Testis (tissue), 3 donors: ENCODE measurements around the gene ARRDC4. TPM values are rescaled to one million over a fixed set of nuclear protein-coding genes. Genes with fewer than 3 reads are reported as not detected.

Experiments
- DNase-seq: peaks from one replicate; pipeline ENCODE4 v3.0.0-alpha.2; 2019
- H3K27ac ChIP-seq, 2 donors: fragments of 200-600 bp; sonication (generic); one replicate each; pipeline ENCODE4 v1.5.1; 2019
- H3K27me3 ChIP-seq: fragments of 200-600 bp; sonication (generic); one replicate; pipeline ENCODE4 v1.5.1; 2019
- H3K36me3 ChIP-seq: fragments of 200-600 bp; sonication (generic); one replicate; pipeline ENCODE4 v1.5.1; 2017; ENCODE audit warnings: low read depth; ENCODE audit errors: missing control alignments
- H3K4me1 ChIP-seq: fragments of 200-600 bp; sonication (generic); one replicate; pipeline ENCODE4 v1.5.1; 2019
- H3K4me3 ChIP-seq, 2 donors: fragments of 200-600 bp; sonication (generic); one replicate each; pipeline ENCODE4 v1.5.1; 2017 to 2019
- H3K9me3 ChIP-seq: fragments of 200-600 bp; sonication (generic); one replicate; pipeline ENCODE4 v1.5.1; 2017
- CTCF ChIP-seq, 3 experiments: fragments of 450-650 bp in 2 of 3; fragments of 200-600 bp in 1 of 3; sonication (generic) in 1 of 3; IDR thresholded peaks; one replicate each; pipeline ENCODE4 v1.5.1; 2016 to 2019; ENCODE audit warnings: antibody characterized with exemption in 3 of 3, mild to moderate bottlenecking in 2 of 3, moderate library complexity in 1 of 3
- POLR2A ChIP-seq: fragments of 450-650 bp; IDR thresholded peaks from one replicate; pipeline ENCODE4 v1.6.1; 2017; ENCODE audit warnings: antibody characterized with exemption, mild to moderate bottlenecking, moderate library complexity
- WGBS, 2 donors: methylation state at CpG; one replicate each; pipeline ENCODE4 v1.1.5; 2018; 5-methylcytosine and 5-hydroxymethylcytosine counted together
- intact Hi-C: fragments of 100-400 bp; cut with DNase I; formaldehyde crosslinking; loops from one replicate; pipeline ENCODE4 v1.15.1; 2023; ENCODE audit warnings: low total_unique reads
- polyA plus RNA-seq: library from polyadenylated mRNA; stranded (reverse); fragments of 350-450 nt; fragmentation: Illumina TruSeq; extraction: RNeasy Lipid Tissue Mini Kit (QIAGEN cat#74804); gene quantifications from one replicate; pipeline ENCODE4 v1.2.3, GENCODE V29; 2014; ENCODE audit warnings: low read depth, low replicate concordance; ENCODE audit not compliant: insufficient read depth
- total RNA-seq, 2 donors: library from RNA; depleted of rRNA; stranded (reverse); fragments of >200 nt; gene quantifications; one replicate each; pipeline ENCODE4 v1.2.3, GENCODE V29; 2016

ARRDC4 gene
- total and polyA plus RNA-seq, 3 donors from 2014 or later, result 28.3 to 54.2 (median 37.0) TPM

DNA sequence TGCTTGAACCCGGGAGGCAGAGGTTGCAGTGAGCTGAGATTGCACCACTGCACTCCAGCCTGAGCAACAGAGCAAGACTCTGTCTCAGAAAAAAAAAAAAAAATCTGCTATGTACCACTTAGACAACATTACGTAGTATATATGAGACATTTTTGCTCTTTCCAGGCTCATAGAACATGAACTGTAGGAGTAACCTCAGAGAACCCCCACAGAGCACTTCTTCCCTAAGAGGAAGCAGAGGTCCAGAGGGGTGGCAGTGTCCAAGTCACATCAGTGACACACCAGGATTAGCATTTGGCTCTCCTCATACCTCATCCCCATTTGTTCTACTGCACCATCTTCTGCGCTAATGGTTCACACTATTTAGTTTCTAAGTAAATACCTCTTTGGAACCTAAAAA lies 33.7 kb downstream of the ARRDC4 start:
- no peak for DNase-seq
- Histone ChIP-seq H3K36me3 (no peaks in the 10 kb centered on the region), H3K27me3 (no peaks in the 10 kb centered on the region), H3K4me3 (no peak overlapping the region), H3K9me3 (no peaks in the 10 kb centered on the region), H3K27ac (no peak overlapping the region), H3K4me1 (no peaks in the 10 kb centered on the region)
- WGBS, 2 donors, result 94 to 98% methylated on average over 3 of the region's 3 CpGs
- intact Hi-C loops, result no loop called here
- TF ChIP-seq POLR2A (no peak), CTCF (IDR thresholded peaks at IDR 0.05) (no peak)

GRCh38 chr15:97995192-97995591 lies 34.7 kb downstream of the ARRDC4 start:
- Histone ChIP-seq H3K27ac (no peak overlapping the region), H3K4me1 (no peaks in the 10 kb centered on the region), H3K4me3 (no peak overlapping the region), H3K27me3 (no peaks in the 10 kb centered on the region), H3K36me3 (no peaks in the 10 kb centered on the region), H3K9me3 (no peaks in the 10 kb centered on the region)
- 71 to 72% methylated on average over 3 of the region's 3 CpGs for WGBS, 2 donors
- TF ChIP-seq POLR2A, result no peak
- no peak for DNase-seq
- intact Hi-C loops, result no loop called here

DNA sequence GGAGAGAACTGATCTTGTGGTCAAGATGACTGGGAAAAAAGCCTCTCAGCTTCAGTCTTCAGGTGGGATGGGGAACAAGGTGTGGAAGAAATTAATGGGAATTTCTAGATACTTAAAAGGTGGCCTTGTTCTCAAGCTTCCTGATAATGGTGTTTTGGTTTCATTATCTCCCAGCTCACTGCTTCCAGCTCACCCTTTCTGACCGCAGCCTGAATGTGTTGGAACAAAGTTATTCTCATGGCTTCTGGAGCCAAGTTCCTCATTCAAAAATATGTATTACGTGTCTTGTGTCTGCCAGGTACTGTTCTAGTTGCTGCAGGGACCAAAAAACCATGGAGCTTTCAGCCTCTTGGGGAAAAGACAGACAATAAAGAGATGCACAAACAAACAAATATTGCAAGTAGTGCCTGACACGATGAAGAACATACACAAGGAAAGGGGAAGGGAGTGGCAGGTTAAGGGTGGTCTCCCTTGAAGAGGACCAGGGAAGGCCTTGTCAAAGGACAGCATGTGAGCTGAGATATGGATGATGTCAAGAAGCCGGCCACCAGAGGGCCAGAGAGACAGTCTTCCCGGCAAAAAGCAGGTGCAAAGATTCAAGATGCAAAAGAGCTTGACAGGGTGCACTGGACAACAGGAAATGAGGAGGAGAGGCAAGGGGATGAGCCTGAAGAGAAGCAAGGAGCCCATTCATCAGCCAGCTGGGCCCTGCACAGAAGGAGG lies 35.5 kb downstream of the ARRDC4 start:
- no peak overlapping the region for H3K4me3 ChIP-seq

DNA sequence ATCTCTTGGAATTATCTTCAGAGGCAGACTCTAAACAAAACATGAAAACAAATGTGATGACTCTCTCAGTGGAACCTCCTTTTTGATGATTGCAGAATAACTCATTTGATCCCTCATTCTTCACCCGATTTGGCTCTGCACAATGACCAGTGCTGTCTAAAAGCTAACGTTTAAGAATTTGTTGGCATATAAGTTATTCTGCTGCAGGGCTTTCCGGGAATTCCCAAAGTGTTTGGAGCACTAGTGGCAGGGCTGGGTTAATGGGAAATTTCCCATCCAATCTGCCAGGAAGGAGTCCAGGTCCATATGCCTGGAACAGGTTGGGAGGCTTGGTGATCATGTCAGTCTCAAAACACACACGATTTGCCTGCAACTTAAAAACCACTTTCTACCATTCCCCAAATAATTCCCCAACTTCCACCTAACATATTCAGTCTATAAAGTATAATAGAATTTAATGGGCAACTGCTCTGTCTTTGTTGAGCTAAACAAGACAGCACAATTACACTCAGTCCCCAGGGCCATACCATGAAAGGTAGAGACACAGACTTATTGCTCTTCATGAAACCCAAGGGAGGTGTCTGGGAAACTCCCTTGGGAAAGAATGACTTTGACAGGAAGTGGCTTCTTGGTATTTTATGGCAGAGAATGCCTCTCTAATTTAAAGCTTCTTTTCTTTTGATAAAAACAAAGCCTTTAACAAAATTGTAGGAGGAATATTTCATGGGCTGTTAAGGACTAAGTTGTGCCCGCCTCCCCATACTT lies 38.0 kb downstream of the ARRDC4 start:
- Histone ChIP-seq H3K9me3 (no peaks in the 10 kb centered on the region), H3K36me3 (no peaks in the 10 kb centered on the region), H3K27me3 (no peaks in the 10 kb centered on the region), H3K4me3 (no peak overlapping the region), H3K27ac (no peak overlapping the region), H3K4me1 (no peaks in the 10 kb centered on the region)
- DNase-seq, result no peak
- TF ChIP-seq POLR2A (no peak), CTCF (IDR thresholded peaks at IDR 0.05) (no peak)
- WGBS, 2 donors, result 82 to 86% methylated on average over 5 of the region's 5 CpGs
- intact Hi-C loops, result no loop called here

More for the DNA sequence above, 35.5 kb downstream of the ARRDC4 start:
- no peak for TF ChIP-seq CTCF (IDR thresholded peaks at IDR 0.05)
- no peak for TF ChIP-seq POLR2A
- Histone ChIP-seq H3K27me3 (no peaks in the 10 kb centered on the region), H3K4me1 (no peaks in the 10 kb centered on the region), H3K9me3 (no peaks in the 10 kb centered on the region), H3K27ac (no peak overlapping the region), H3K36me3 (no peaks in the 10 kb centered on the region)
- intact Hi-C loops, result no loop called here
- peak; percentile 28 for DNase-seq
- 41 to 55% methylated on average over 5 of the region's 5 CpGs for WGBS, 2 donors

GRCh38 chr15:98000249-98001203 lies 40.0 kb downstream of the ARRDC4 start:
- intact Hi-C loops, result no loop called here
- Histone ChIP-seq H3K36me3 (no peaks in the 10 kb centered on the region), H3K9me3 (no peaks in the 10 kb centered on the region), H3K27ac (no peak overlapping the region), H3K4me3 (no peak overlapping the region), H3K27me3 (no peaks in the 10 kb centered on the region), H3K4me1 (no peaks in the 10 kb centered on the region)
- DNase-seq, result no peak
- TF ChIP-seq POLR2A (no peak), CTCF (IDR thresholded peaks at IDR 0.05) (no peak)
- 74 to 75% methylated on average over 11 of the region's 11 CpGs for WGBS, 2 donors
